OCI-LY7 (cell line): Measurements from ENCODE around the gene CLINT1. TPM values are rescaled to one million over a fixed set of nuclear protein-coding genes. Genes with fewer than 3 reads are reported as not detected.

Source experiments
- BruUV-seq: library from RNA; stranded (reverse); fragments of 400-500 nt; replicated peaks from 2 replicates; lab custom pipeline; 2021; lab: Mats Ljungman, UMichigan
- CTCF ChIA-PET: fragments of 300-600 bp; sonication (Branson Sonifier 250); formaldehyde crosslinking; loops from one replicate; lab custom pipeline; 2022; ENCODE audit warnings: antibody characterized with exemption; ENCODE audit not compliant: unreplicated experiment; lab: Charles Lee
- POLR2A ChIA-PET: fragments of 300-600 bp; sonication (Branson Sonifier 250); formaldehyde crosslinking; loops from one replicate; lab custom pipeline; 2022; ENCODE audit warnings: antibody characterized with exemption; lab: Charles Lee
- DNase-seq: peaks from one replicate; pipeline ENCODE4 v3.0.0-alpha.2; 2015; ENCODE audit warnings: low spot score
- H2AFZ ChIP-seq: fragments of 200-600 bp; sonication (generic), shearing (Covaris generic); 2 replicates; pipeline ENCODE4 v1.6.1; 2014; ENCODE audit warnings: mild to moderate bottlenecking, antibody characterized with exemption, low read length, moderate library complexity
- H3K27ac ChIP-seq: fragments of 200-600 bp; sonication (generic); 2 replicates; pipeline ENCODE4 v1.5.1; 2014; ENCODE audit warnings: mixed run types, low read depth, mild to moderate bottlenecking, moderate library complexity, low read length, inconsistent platforms; ENCODE audit not compliant: poor library complexity, severe bottlenecking
- H3K36me3 ChIP-seq: fragments of 200-600 bp; sonication (generic); 2 replicates; pipeline ENCODE4 v1.6.1; 2014; ENCODE audit warnings: mild to moderate bottlenecking, antibody characterized with exemption, low read length, moderate library complexity, mixed read lengths; ENCODE audit not compliant: insufficient read depth
- H3K4me1 ChIP-seq: fragments of 200-600 bp; sonication (generic); 2 replicates; pipeline ENCODE4 v1.5.1; 2014; ENCODE audit warnings: mild to moderate bottlenecking, low read length; ENCODE audit not compliant: insufficient read depth, poor library complexity, severe bottlenecking
- H3K4me2 ChIP-seq: fragments of 200-600 bp; sonication (generic); 2 replicates; pipeline ENCODE4 v1.6.1; 2014; ENCODE audit warnings: mild to moderate bottlenecking, low read length
- H3K4me3 ChIP-seq: fragments of 200-600 bp; sonication (generic); 2 replicates; pipeline ENCODE4 v1.5.1; 2014; ENCODE audit warnings: mild to moderate bottlenecking, low read depth, low read length; ENCODE audit not compliant: poor library complexity, severe bottlenecking
- H3K79me2 ChIP-seq: fragments of 200-600 bp; sonication (generic); 2 replicates; pipeline ENCODE4 v1.6.1; 2016; ENCODE audit warnings: low read depth, mild to moderate bottlenecking, low read length, moderate library complexity, mixed read lengths; ENCODE audit not compliant: insufficient read depth
- H3K9me2 ChIP-seq: fragments of 200-600 bp; sonication (generic); 2 replicates; pipeline ENCODE4 v1.6.1; 2016; ENCODE audit warnings: mild to moderate bottlenecking, low read length, mixed read lengths; ENCODE audit not compliant: insufficient read depth
- H3K9me3 ChIP-seq: fragments of 200-600 bp; sonication (generic); 2 replicates; pipeline ENCODE4 v1.6.1; 2014; ENCODE audit warnings: mild to moderate bottlenecking, mixed run types, low read length, mixed read lengths
- H4K20me1 ChIP-seq: fragments of 200-600 bp; sonication (generic); 2 replicates; pipeline ENCODE4 v1.6.1; 2014; ENCODE audit warnings: mild to moderate bottlenecking, antibody characterized with exemption, low read length, moderate library complexity, mixed read lengths; ENCODE audit not compliant: insufficient read depth
- EZH2phosphoT487 ChIP-seq: fragments of 200-600 bp; sonication (generic); IDR thresholded peaks from 2 replicates; pipeline ENCODE4 v1.6.1; 2018; ENCODE audit warnings: low read depth, borderline replicate concordance, mild to moderate bottlenecking, mixed run types, antibody characterized with exemption, low read length, moderate library complexity, mixed read lengths
- intact Hi-C: fragments of 100-400 bp; cut with micrococcal nuclease; formaldehyde crosslinking; loops from one replicate; pipeline ENCODE4 v1.10.0; 2022; ENCODE audit not compliant: unreplicated experiment
- total RNA-seq, 2 experiments: library from RNA; depleted of rRNA in 1 of 2; stranded (reverse); fragments of >200 nt in 1 of 2; shearing (Covaris generic) in 1 of 2; gene quantifications; 2 replicates each; pipeline ENCODE4 v1.2.3, GENCODE V29; 2014 to 2022
- TF ChIP-seq, protein P1 (sequence below): fragments of 200-600 bp; sonication (generic); conservative IDR thresholded peaks from 2 replicates; pipeline ENCODE4 v1.5.1; 2014; ENCODE audit warnings: mild to moderate bottlenecking, antibody characterized with exemption, low read length, moderate library complexity, mixed read lengths

The CLINT1 gene
- total RNA-seq, 2 experiments from 2014 or later, result 107 to 135 TPM

DNA sequence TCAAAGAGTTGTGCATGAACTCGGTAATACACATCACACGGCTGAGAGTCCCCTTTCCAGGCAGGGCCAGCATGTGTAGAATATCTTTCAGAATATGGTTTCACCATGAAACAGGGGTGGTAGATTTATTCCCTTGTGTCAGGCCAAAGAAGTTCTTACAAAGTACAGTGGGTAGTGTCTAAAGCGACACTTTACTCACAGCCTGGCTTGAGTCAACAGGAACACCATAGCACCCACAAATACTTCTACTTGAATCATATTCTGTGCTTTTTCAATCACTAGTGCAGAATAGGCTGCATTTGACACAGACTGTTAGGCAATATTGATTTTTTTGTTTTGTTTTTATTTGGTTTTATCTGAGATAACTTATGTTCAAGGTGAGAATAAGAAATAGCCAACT is 102.8 kb downstream of the CLINT1 start:
- CTCF ChIA-PET, result interaction anchor here (1.2 kb wide), 1 partner anchor 13 kb away, joined by 4 read pairs; no protein-coding TSS in a partner anchor
- intact Hi-C loops, result no loop called here

DNA sequence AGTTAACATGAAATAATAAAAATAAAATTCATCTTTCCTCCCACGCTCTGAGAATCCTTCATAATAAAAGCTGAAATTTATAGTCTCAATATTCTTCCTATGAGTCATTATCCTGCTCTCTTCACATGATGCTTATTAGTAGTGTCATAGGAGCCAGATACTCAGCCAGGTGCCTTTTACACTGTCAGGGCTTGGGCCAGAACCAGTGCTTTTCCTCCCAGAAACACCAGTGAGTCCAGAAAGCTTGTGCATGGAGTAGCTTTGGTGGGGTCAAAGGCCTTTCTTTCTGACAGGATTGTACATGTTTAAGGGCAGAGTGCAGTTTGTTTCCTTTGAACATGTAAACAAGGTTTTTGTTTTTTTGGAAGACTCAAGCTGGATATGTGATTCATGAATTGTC is 108.6 kb downstream of the CLINT1 start:
- peaks cover 36% of the 10 kb centered on the region for H3K36me3 ChIP-seq
- H3K27ac ChIP-seq, result no peak overlapping the region
- H3K9me3 ChIP-seq, result no peaks in the 10 kb centered on the region
- DNase-seq, result no peak
- no peak overlapping the region for H3K4me2 ChIP-seq
- no peak overlapping the region for H2AFZ ChIP-seq
- CTCF ChIA-PET, result interaction anchor here (0.5 kb wide), 1 partner anchor 9 kb away, joined by 3 read pairs; no protein-coding TSS in a partner anchor
- H3K4me3 ChIP-seq, result no peak overlapping the region
- no peaks in the 10 kb centered on the region for H3K9me2 ChIP-seq
- no peaks in the 10 kb centered on the region for H3K79me2 ChIP-seq
- peaks cover 3% of the 10 kb centered on the region for H3K4me1 ChIP-seq
- peaks cover 6% of the 10 kb centered on the region; the same call in 1 of the 2 replicates for H4K20me1 ChIP-seq
- intact Hi-C loops, result no loop called here
- BruUV-seq, result no TSS peak
- POLR2A ChIA-PET, result interaction anchor here (1.2 kb wide), 1 partner anchor 199 kb away, joined by 3 read pairs; no protein-coding TSS in a partner anchor
- no peak for TF ChIP-seq EZH2phosphoT487
- TF ChIP-seq, protein P1, sequence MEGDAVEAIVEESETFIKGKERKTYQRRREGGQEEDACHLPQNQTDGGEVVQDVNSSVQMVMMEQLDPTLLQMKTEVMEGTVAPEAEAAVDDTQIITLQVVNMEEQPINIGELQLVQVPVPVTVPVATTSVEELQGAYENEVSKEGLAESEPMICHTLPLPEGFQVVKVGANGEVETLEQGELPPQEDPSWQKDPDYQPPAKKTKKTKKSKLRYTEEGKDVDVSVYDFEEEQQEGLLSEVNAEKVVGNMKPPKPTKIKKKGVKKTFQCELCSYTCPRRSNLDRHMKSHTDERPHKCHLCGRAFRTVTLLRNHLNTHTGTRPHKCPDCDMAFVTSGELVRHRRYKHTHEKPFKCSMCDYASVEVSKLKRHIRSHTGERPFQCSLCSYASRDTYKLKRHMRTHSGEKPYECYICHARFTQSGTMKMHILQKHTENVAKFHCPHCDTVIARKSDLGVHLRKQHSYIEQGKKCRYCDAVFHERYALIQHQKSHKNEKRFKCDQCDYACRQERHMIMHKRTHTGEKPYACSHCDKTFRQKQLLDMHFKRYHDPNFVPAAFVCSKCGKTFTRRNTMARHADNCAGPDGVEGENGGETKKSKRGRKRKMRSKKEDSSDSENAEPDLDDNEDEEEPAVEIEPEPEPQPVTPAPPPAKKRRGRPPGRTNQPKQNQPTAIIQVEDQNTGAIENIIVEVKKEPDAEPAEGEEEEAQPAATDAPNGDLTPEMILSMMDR, result no peak

More for the DNA sequence above, 102.8 kb downstream of the CLINT1 start:
- peaks cover 11% of the 10 kb centered on the region for H3K4me1 ChIP-seq
- H3K4me3 ChIP-seq, result no peak overlapping the region
- no peaks in the 10 kb centered on the region for H4K20me1 ChIP-seq
- no peak for DNase-seq
- H3K79me2 ChIP-seq, result no peaks in the 10 kb centered on the region
- H3K36me3 ChIP-seq, result peaks cover 80% of the 10 kb centered on the region
- POLR2A ChIA-PET, result no interaction called here
- TF ChIP-seq EZH2phosphoT487, result no peak
- TF ChIP-seq, protein P1, result no peak
- no TSS peak for BruUV-seq
- H3K9me3 ChIP-seq, result no peaks in the 10 kb centered on the region
- H3K27ac ChIP-seq, result no peak overlapping the region
- H3K9me2 ChIP-seq, result no peaks in the 10 kb centered on the region
- no peak overlapping the region for H3K4me2 ChIP-seq
- H2AFZ ChIP-seq, result no peak overlapping the region

DNA sequence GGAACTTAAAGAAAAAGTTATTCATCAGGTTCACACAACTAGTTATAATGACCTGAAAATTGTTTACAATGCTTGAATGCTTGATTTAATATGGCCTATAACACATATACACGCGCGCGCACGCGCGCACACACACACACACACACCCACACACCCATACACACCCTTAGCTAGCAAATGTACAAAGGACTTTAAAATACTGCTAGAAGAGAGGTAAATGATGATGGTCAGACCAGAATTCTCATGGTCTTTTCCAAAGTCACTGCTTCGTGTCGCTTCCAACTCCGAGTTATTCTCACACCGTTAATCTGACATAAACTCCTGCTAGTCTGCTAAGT is 109.5 kb downstream of the CLINT1 start:
- Histone ChIP-seq H4K20me1 (peaks cover 6% of the 10 kb centered on the region; the same call in 1 of the 2 replicates), H3K9me3 (no peaks in the 10 kb centered on the region), H3K4me1 (peaks cover 12% of the 10 kb centered on the region), H3K36me3 (peaks cover 28% of the 10 kb centered on the region; the same call in 1 of the 2 replicates), H3K4me3 (no peak overlapping the region), H3K9me2 (no peaks in the 10 kb centered on the region), H3K27ac (no peak overlapping the region), H3K79me2 (no peaks in the 10 kb centered on the region), H3K4me2 (no peak overlapping the region), H2AFZ (no peak overlapping the region)
- ChIA-PET CTCF (no interaction called here), POLR2A (no interaction called here)
- DNase-seq, result no peak
- no TSS peak for BruUV-seq
- TF ChIP-seq, protein P1, result no peak
- no peak for TF ChIP-seq EZH2phosphoT487
- intact Hi-C loops, result no loop called here
